Sigmoid colon (tissue), 3 donors: Measurements from ENCODE around the gene CDHR3.

Source experiments
- POLR2A ChIP-seq, 2 donors: fragments of 450-650 bp; IDR thresholded peaks; one replicate each; pipeline ENCODE4 v1.6.1; 2016; ENCODE audit warnings: antibody characterized with exemption in 2 of 2, mild to moderate bottlenecking in 2 of 2, moderate library complexity in 2 of 2
- TF ChIP-seq, protein P1 (sequence below), 4 experiments: fragments of 450-650 bp in 3 of 4; fragments of 200-600 bp in 1 of 4; IDR thresholded peaks; one replicate each; pipeline ENCODE4 v1.5.1; 2016 to 2019; ENCODE audit warnings: antibody characterized with exemption in 4 of 4, mild to moderate bottlenecking in 3 of 4, moderate library complexity in 2 of 4

DNA sequence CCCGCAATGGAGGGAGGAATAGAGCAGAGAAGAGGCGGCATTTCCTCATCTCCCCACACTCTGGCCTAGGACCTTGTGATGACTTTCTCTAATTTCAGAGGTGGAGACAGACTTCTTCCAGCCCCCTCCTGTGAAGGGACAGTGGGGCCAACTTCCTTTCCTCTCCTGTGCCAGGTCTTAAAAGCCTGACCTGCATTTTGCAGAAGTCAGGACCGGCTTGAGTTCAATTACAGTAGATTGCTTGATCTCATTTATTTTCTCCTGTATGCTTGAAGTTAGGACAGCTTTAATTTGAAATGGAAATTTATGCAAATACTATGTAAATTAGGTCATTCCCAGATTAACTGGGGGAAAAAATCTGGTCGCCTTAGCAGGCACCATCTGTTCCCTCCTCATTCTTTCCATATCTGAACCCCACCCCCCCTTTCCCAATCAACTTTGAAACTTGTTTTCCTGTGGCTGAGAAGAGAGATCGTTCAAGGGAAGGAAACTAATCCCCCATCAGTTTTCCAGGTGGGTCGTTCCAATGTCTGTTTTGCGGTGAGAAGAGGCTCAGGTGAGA, 92.0 kb downstream of the CDHR3 start:
- TF ChIP-seq, protein P1, sequence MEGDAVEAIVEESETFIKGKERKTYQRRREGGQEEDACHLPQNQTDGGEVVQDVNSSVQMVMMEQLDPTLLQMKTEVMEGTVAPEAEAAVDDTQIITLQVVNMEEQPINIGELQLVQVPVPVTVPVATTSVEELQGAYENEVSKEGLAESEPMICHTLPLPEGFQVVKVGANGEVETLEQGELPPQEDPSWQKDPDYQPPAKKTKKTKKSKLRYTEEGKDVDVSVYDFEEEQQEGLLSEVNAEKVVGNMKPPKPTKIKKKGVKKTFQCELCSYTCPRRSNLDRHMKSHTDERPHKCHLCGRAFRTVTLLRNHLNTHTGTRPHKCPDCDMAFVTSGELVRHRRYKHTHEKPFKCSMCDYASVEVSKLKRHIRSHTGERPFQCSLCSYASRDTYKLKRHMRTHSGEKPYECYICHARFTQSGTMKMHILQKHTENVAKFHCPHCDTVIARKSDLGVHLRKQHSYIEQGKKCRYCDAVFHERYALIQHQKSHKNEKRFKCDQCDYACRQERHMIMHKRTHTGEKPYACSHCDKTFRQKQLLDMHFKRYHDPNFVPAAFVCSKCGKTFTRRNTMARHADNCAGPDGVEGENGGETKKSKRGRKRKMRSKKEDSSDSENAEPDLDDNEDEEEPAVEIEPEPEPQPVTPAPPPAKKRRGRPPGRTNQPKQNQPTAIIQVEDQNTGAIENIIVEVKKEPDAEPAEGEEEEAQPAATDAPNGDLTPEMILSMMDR (IDR thresholded peaks at IDR 0.05), result no peak
- TF ChIP-seq POLR2A (IDR thresholded peaks at IDR 0.05), result no peak
